ENCODE measurements around the gene CCDC30. TPM values are rescaled to one million over a fixed set of nuclear protein-coding genes. Genes with fewer than 3 reads are reported as not detected.

The CCDC30 gene
- total and polyA plus RNA-seq, 10 of the 15 experiments (the other 5 are each of a cell fraction or from before 2014, with no cell fraction given) = 0.46 to 1.8 (median 1.0) TPM

DNA sequence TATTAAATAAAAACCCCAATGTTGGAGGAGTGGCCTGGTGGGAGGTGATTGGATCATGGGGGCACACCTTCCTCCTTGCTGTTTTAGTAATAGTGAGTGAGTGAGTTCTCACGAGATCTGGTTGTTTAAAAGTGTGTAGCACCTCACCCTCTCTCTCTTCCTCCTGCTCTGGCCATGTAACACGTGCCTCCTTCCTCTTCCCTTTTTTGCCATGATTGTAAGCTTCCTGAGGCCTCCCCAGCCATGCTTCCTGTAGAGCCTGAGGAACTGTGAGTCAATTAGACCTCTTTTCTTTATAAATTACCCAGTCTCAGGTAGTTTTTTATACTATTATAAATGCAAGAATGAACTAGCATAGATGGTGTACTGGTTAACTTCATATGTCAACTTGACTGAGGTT, 68.0 kb downstream of the CCDC30 start (continued):
- TF ChIP-seq JUND (IDR thresholded peaks at IDR 0.05; ENCODE audit: low read depth, low read length) = no peak
- TF ChIP-seq PAX5 (IDR thresholded peaks at IDR 0.05; ENCODE audit: borderline replicate concordance, low read depth, low read length) = no peak
- TF ChIP-seq ATF7 (IDR thresholded peaks at IDR 0.05; ENCODE audit: low read depth) = no peak
- no peak for TF ChIP-seq CREB1 (IDR thresholded peaks at IDR 0.05; ENCODE audit: low read depth)
- TF ChIP-seq SPI1 (IDR thresholded peaks at IDR 0.05; ENCODE audit: borderline replicate concordance, insufficient read depth, low read depth, low read length) = no peak
- no peak for TF ChIP-seq HSF1 (IDR thresholded peaks at IDR 0.05; ENCODE audit: low read depth, low read length)
- no peak for TF ChIP-seq HDAC2 (IDR thresholded peaks at IDR 0.05)

- DNase-seq (ENCODE audit: low read depth, low spot score) (no peak), FAIRE-seq (no peak), ATAC-seq (no peak)
- intact Hi-C loops (cut with micrococcal nuclease; ENCODE audit: unreplicated experiment) (no loop called here), in situ Hi-C loops (cut with MboI) (no loop called here)
- CTCF ChIA-PET = interaction anchor here (1.2 kb wide), 1 partner anchor 9 kb away, joined by 4 read pairs; no protein-coding TSS in a partner anchor
- no peaks in the 10 kb centered on the region for H3K27me3 ChIP-seq (replicated peaks in 1 of 2; ENCODE audit: control insufficient read depth in 2 of 2, insufficient read depth in 2 of 2, low read length in 1 of 2)
- SMC1A ChIA-PET (ENCODE audit: uncharacterized antibody, unreplicated experiment) = interaction anchor here (0.7 kb wide), 2 partner anchors 189 to 538 kb away, joined by 3 to 4 read pairs; no protein-coding TSS in a partner anchor
- H3K79me2 ChIP-seq (ENCODE audit: control insufficient read depth, insufficient read depth, low read length) = no peaks in the 10 kb centered on the region
- H3K27ac ChIP-seq (ENCODE audit: control insufficient read depth, insufficient read depth) = no peak overlapping the region
- H4K20me1 ChIP-seq (ENCODE audit: control insufficient read depth, insufficient read depth) = no peaks in the 10 kb centered on the region
- RAD21 ChIA-PET (ENCODE audit: unreplicated experiment) = no interaction called here
- BruUV-seq (replicated peaks) = no TSS peak
- no peak overlapping the region for H3K9ac ChIP-seq (ENCODE audit: control insufficient read depth, insufficient read depth, low read length)
- 58% methylated on average over 6 of the region's 6 CpGs for WGBS (ENCODE audit: insufficient coverage, insufficient replicate concordance, low lambda C conversion rate, missing lambda C conversion rate)
- H3K9me3 ChIP-seq (replicated peaks; ENCODE audit: control insufficient read depth, insufficient read depth, low read length) = no peaks in the 10 kb centered on the region; the same call in 2 of the 3 replicates
- POLR2A ChIA-PET = interaction anchor here (0.6 kb wide), 2 partner anchors 9 to 17 kb away, joined by 4 to 8 read pairs; no protein-coding TSS in a partner anchor
- no peak overlapping the region for H3K4me3 ChIP-seq
- peaks cover 5% of the 10 kb centered on the region; the same call in 1 of the 2 replicates for H3K4me1 ChIP-seq (ENCODE audit: control insufficient read depth, insufficient read depth, low read length)
- no peaks in the 10 kb centered on the region for H3K36me3 ChIP-seq (ENCODE audit: control insufficient read depth in 2 of 2, insufficient read depth in 2 of 2, low read length in 1 of 2)
- no peak overlapping the region for H3K4me2 ChIP-seq (ENCODE audit: control insufficient read depth, insufficient read depth)
- no peak overlapping the region for H2AFZ ChIP-seq (ENCODE audit: control insufficient read depth, low read depth, low read length)
- no peak for TF ChIP-seq BCLAF1 (IDR thresholded peaks at IDR 0.05)
- TF ChIP-seq USF2 (IDR thresholded peaks at IDR 0.05; ENCODE audit: borderline replicate concordance, low read depth, low read length) = no peak
- no peak for TF ChIP-seq ZNF217 (IDR thresholded peaks at IDR 0.05)
- TF ChIP-seq GABPA (IDR thresholded peaks at IDR 0.05; ENCODE audit: low read depth) = no peak
- no peak for TF ChIP-seq SUZ12 (IDR thresholded peaks at IDR 0.05; ENCODE audit: unreplicated experiment)
- TF ChIP-seq CEBPZ (IDR thresholded peaks at IDR 0.05; ENCODE audit: low read depth, low read length) = no peak
Measured at GRCh38 chr1:42533101-42533863, 70.2 kb downstream of the CCDC30 start.

Data from GM12878 (cell line).